Astrocyte (in vitro differentiated cells and primary cell): ENCODE data around the gene KCNQ1. TPM values are rescaled to one million over a fixed set of nuclear protein-coding genes. Genes with fewer than 3 reads are reported as not detected.
A peak's percentile ranks its signal among the peaks of the same experiment; 100 is the strongest.

Experiments used
- DNase-seq: peaks from one replicate; pipeline ENCODE4 v3.0.0-alpha.2; 2010; ENCODE audit warnings: low read depth
- FAIRE-seq: peaks from 2 replicates; lab custom pipeline; 2011; peaks lifted over from hg19 to GRCh38; lab: Jason Lieb, UNC
- H2AFZ ChIP-seq: 2 replicates; pipeline ENCODE4 v1.6.0; 2012; ENCODE audit warnings: low read depth, low read length, inconsistent platforms
- H3K27ac ChIP-seq: 2 replicates; pipeline ENCODE4 v1.5.1; 2011; ENCODE audit warnings: low read depth, low read length, inconsistent platforms
- H3K27me3 ChIP-seq: 2 replicates; pipeline ENCODE4 v1.6.0; 2011; ENCODE audit warnings: low read length, inconsistent platforms; ENCODE audit not compliant: insufficient read depth
- H3K36me3 ChIP-seq: 2 replicates; pipeline ENCODE4 v1.5.1; 2011; ENCODE audit warnings: low read length, inconsistent platforms; ENCODE audit not compliant: insufficient read depth
- H3K4me1 ChIP-seq: 2 replicates; pipeline ENCODE4 v1.5.1; 2011; ENCODE audit warnings: low read length, inconsistent platforms; ENCODE audit not compliant: insufficient read depth
- H3K4me2 ChIP-seq: 2 replicates; pipeline ENCODE4 v1.6.0; 2012; ENCODE audit warnings: low read length, inconsistent platforms
- H3K4me3 ChIP-seq: 2 replicates; pipeline ENCODE4 v1.5.1; 2011; ENCODE audit warnings: low read depth, mild to moderate bottlenecking, low read length, inconsistent platforms; ENCODE audit not compliant: insufficient read depth
- H3K79me2 ChIP-seq: 2 replicates; pipeline ENCODE4 v1.6.0; 2012; ENCODE audit warnings: mild to moderate bottlenecking, low read length, inconsistent platforms; ENCODE audit not compliant: insufficient read depth
- H3K9ac ChIP-seq: 2 replicates; pipeline ENCODE4 v1.6.0; 2012; ENCODE audit warnings: mild to moderate bottlenecking, low read length, inconsistent platforms
- H3K9me3 ChIP-seq: 2 replicates; pipeline ENCODE4 v1.5.1; 2012; ENCODE audit warnings: low read depth, mild to moderate bottlenecking, low read length, inconsistent platforms; ENCODE audit not compliant: insufficient read depth
- H4K20me1 ChIP-seq: 2 replicates; pipeline ENCODE4 v1.6.0; 2012; ENCODE audit warnings: low read length, inconsistent platforms; ENCODE audit not compliant: insufficient read depth
- H3K27ac Mint-ChIP-seq: one replicate; pipeline ENCODE4 v1.8.0; 2021; ENCODE audit warnings: mild to moderate bottlenecking, mixed read lengths; ENCODE audit not compliant: unreplicated experiment
- H3K27me3 Mint-ChIP-seq: one replicate; pipeline ENCODE4 v1.8.0; 2021; ENCODE audit warnings: low read depth, mixed read lengths; ENCODE audit not compliant: unreplicated experiment
- H3K36me3 Mint-ChIP-seq: one replicate; pipeline ENCODE4 v1.8.0; 2021; ENCODE audit warnings: low read depth, mixed read lengths; ENCODE audit not compliant: unreplicated experiment
- H3K4me1 Mint-ChIP-seq: one replicate; pipeline ENCODE4 v1.8.0; 2021; ENCODE audit warnings: low read depth, mixed read lengths; ENCODE audit not compliant: unreplicated experiment
- H3K4me3 Mint-ChIP-seq: one replicate; pipeline ENCODE4 v1.8.0; 2021; ENCODE audit warnings: mild to moderate bottlenecking, moderate library complexity, mixed read lengths; ENCODE audit not compliant: unreplicated experiment
- H3K9me3 Mint-ChIP-seq: one replicate; pipeline ENCODE4 v1.8.0; 2021; ENCODE audit warnings: mild to moderate bottlenecking, mixed read lengths; ENCODE audit not compliant: unreplicated experiment
- CTCF ChIP-seq: IDR thresholded peaks from 2 replicates; pipeline ENCODE4 v1.5.1; 2011; ENCODE audit warnings: low read depth, mild to moderate bottlenecking, inconsistent platforms, low read length, moderate library complexity; ENCODE audit not compliant: insufficient read depth
- EZH2 ChIP-seq: IDR thresholded peaks from 2 replicates; pipeline ENCODE4 v1.6.1; 2012; ENCODE audit warnings: mild to moderate bottlenecking, low read length, inconsistent platforms; ENCODE audit not compliant: insufficient read depth
- total RNA-seq: library from RNA; stranded (reverse); gene quantifications from 2 replicates; pipeline ENCODE4 v1.2.1, GENCODE V29; 2021

KCNQ1 gene
- total RNA-seq, 1 donor from 2014 or later: not detected

DNA sequence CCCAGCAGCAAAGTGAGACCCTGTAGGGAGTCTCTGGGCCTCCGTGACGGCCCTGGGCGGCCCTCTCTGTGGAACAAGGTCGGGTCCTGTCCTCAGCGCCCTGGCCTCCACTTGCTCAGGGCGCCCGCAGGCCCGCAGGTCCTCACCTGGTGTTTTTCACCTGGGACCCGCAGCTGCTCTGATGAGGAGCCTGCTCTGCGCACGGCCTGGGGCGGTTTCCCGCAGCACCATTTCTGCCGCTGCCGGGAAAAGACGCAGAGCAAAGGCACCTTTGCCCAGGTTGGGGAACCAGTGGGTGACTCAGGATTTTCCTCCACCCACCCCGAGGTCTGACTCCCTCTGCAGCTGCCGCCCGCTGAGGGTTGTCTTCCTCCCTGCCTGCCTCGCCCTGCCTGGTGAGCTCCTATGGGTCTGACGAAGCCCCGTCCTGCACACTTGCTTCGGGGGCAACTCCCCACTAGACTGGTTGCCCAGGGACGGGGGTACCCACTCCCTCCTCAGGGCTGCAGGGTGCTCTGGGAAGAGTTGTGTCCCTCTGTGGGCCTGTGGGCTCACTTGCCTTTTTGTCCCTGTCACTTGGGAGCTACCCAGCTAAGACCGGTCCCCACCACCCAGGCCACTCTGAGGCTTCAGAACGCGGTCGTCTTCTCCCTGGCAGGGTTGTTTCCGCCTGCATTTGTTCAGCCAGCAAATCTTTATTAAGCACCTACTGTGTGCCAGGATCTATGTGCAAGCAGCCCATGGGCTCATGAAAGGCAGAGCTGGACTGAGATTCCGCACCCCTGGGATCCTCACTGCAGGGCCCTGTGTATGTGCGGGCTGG is 89.5 kb downstream of the KCNQ1 start:
- peaks cover 10% of the 10 kb centered on the region for H4K20me1 ChIP-seq
- no peak for TF ChIP-seq EZH2
- no peak for TF ChIP-seq CTCF
- H3K4me3 ChIP-seq: no peak overlapping the region
- Mint-ChIP-seq H3K9me3 (peaks cover 1% of the 10 kb centered on the region), H3K4me1 (peaks cover 11% of the 10 kb centered on the region), H3K4me3 (peak overlapping the region; percentile 40), H3K27me3 (peaks cover 41% of the 10 kb centered on the region), H3K27ac (peak overlapping the region; percentile 26), H3K36me3 (no peaks in the 10 kb centered on the region)
- FAIRE-seq (no peak), DNase-seq (no peak)
- H3K4me1 ChIP-seq: peaks cover 19% of the 10 kb centered on the region
- H2AFZ ChIP-seq: peak overlapping the region; percentile 71
- no peaks in the 10 kb centered on the region for H3K9me3 ChIP-seq
- no peak overlapping the region for H3K27ac ChIP-seq
- peaks cover 4% of the 10 kb centered on the region for H3K27me3 ChIP-seq
- no peak overlapping the region for H3K9ac ChIP-seq
- peak overlapping the region; percentile 91 for H3K4me2 ChIP-seq
- no peaks in the 10 kb centered on the region for H3K36me3 ChIP-seq
- H3K79me2 ChIP-seq: no peaks in the 10 kb centered on the region

- FAIRE-seq (no peak), DNase-seq (no peak)
- TF ChIP-seq EZH2: no peak
- no peak for TF ChIP-seq CTCF
- Histone ChIP-seq H3K9ac (no peak overlapping the region), H3K27ac (no peak overlapping the region), H3K27me3 (peaks cover 3% of the 10 kb centered on the region), H4K20me1 (peaks cover 10% of the 10 kb centered on the region), H3K4me2 (no peak overlapping the region), H3K4me1 (peaks cover 19% of the 10 kb centered on the region), H3K36me3 (no peaks in the 10 kb centered on the region), H3K79me2 (no peaks in the 10 kb centered on the region), H3K4me3 (no peak overlapping the region), H3K9me3 (no peaks in the 10 kb centered on the region), H2AFZ (no peak overlapping the region)
- H3K4me3 Mint-ChIP-seq: no peak overlapping the region
- peaks cover 11% of the 10 kb centered on the region for H3K4me1 Mint-ChIP-seq
- peaks cover 1% of the 10 kb centered on the region for H3K9me3 Mint-ChIP-seq
- no peaks in the 10 kb centered on the region for H3K36me3 Mint-ChIP-seq
- H3K27me3 Mint-ChIP-seq: peaks cover 42% of the 10 kb centered on the region
- no peak overlapping the region for H3K27ac Mint-ChIP-seq
These were observed 90.3 kb downstream of the KCNQ1 start for GRCh38 chr11:2534957-2535672.
